Small intestine (tissue), 7 donors: ENCODE data around the gene PCNX2. TPM values are rescaled to one million over a fixed set of nuclear protein-coding genes. Genes with fewer than 3 reads are reported as not detected.

Source experiments
- DNase-seq, 2 donors: peaks; one replicate each; pipeline versions ENCODE4 v3.0.0 to v3.0.0-alpha.2; 2013
- FAIRE-seq: peaks from 2 replicates; lab custom pipeline; 2012; peaks lifted over from hg19 to GRCh38; lab: Jason Lieb, UNC
- H3K27ac ChIP-seq, 3 donors: one replicate each; pipeline ENCODE4 v1.5.1; 2013; ENCODE audit warnings: low read length in 2 of 3, mild to moderate bottlenecking in 2 of 3, control low read depth in 1 of 3, inconsistent platforms in 1 of 3, low read depth in 1 of 3, moderate library complexity in 1 of 3
- H3K27me3 ChIP-seq, 3 donors: one replicate each; pipeline ENCODE4 v1.6.1; 2013; ENCODE audit warnings: low read length in 3 of 3, inconsistent platforms in 1 of 3; ENCODE audit not compliant: control insufficient read depth in 3 of 3, insufficient read depth in 3 of 3
- H3K36me3 ChIP-seq, 3 donors: one replicate each; pipeline ENCODE4 v1.6.1; 2013; ENCODE audit warnings: low read length in 3 of 3, inconsistent platforms in 1 of 3, low read depth in 1 of 3, mild to moderate bottlenecking in 1 of 3, moderate library complexity in 1 of 3; ENCODE audit not compliant: control insufficient read depth in 3 of 3, insufficient read depth in 2 of 3
- H3K4me1 ChIP-seq, 3 donors: one replicate each; pipeline ENCODE4 v1.6.1; 2013; ENCODE audit warnings: low read length in 2 of 3, inconsistent platforms in 1 of 3, low read depth in 1 of 3, mild to moderate bottlenecking in 1 of 3, moderate library complexity in 1 of 3; ENCODE audit not compliant: control insufficient read depth in 3 of 3, insufficient read depth in 2 of 3
- H3K4me3 ChIP-seq, 3 donors: one replicate each; pipeline ENCODE4 v1.5.1; 2013; ENCODE audit warnings: low read length in 3 of 3, control low read depth in 1 of 3, inconsistent platforms in 1 of 3, low read depth in 1 of 3, mild to moderate bottlenecking in 1 of 3, moderate library complexity in 1 of 3
- H3K9me3 ChIP-seq, 2 donors: one replicate each; pipeline ENCODE4 v1.6.1; 2013; ENCODE audit warnings: low read depth in 1 of 2, low read length in 1 of 2; ENCODE audit not compliant: control insufficient read depth in 2 of 2, insufficient read depth in 1 of 2
- WGBS, 3 donors: extraction: QIAGEN DNeasy Blood & Tissue Kit; methylation state at CpG; one replicate each; pipeline ENCODE4 v1.1.7; 2013; 5-methylcytosine and 5-hydroxymethylcytosine counted together
- polyA plus RNA-seq, 4 donors: library from polyadenylated mRNA; stranded (reverse) in 3 of 4; unstranded in 1 of 4; fragments of 200-250 nt in 3 of 4; fragments of 120-200 nt in 1 of 4; gene quantifications; one replicate each; pipeline versions ENCODE4 v1.2.1 to v1.2.3, GENCODE V29; 2013
- donor health status: healthy with polysubstance abuse.
- donor health status: control.
- donor health status: control.
- donor health status: Bipolar disorder and iron deficiency.
- donor health status: healthy.

Gene PCNX2
- polyA plus RNA-seq, 4 donors: 1.3 to 18.1 (median 5.1) TPM

DNA sequence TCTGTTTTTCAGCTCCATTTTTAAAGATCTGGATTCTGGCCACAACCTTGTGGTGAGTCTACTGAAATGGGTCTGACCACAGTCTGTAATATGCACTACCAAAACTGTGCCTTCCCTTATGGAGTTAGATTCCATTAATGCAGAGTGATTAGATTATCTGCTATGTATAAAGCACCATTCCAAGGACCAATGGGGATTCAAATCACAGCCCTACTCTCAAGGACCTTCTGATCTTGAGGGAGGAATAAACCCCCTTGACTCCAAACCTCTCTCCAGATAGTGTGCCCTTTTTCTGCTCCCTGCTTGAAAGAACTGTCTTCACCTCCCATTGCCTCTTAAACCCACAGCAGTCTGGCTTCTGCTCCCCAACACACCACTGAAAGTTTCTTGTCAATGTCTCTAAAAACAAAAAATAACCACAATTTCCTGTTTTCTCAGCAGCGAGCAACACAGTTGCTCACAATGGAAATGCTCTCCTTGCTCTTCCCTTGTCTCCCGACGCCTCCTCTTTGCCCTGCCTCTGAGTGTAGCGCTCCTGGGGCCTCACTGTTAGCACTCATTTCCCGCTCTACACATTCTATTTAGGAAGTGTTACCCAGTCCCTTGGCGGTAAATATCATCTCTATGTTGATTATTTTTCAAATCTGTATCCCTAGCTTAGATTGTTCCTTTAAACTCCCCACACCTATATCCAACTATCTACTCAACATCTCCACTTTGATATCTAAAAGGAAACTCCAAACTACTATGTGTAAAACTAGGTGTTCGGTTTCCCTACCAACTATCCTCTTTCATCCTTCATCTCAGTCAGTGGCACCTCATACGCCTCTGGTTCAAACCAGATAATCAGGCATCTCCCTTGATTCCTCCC lies 13.6 kb downstream of the PCNX2 start:
- no peaks in the 10 kb centered on the region for H3K4me1 ChIP-seq
- no peaks in the 10 kb centered on the region for H3K9me3 ChIP-seq
- no peak for FAIRE-seq
- 69 to 93% (median 76%) methylated on average over 8 of the region's 8 CpGs for WGBS, 3 donors
- H3K27ac ChIP-seq: no peak overlapping the region
- no peaks in the 10 kb centered on the region for H3K36me3 ChIP-seq
- no peaks in the 10 kb centered on the region for H3K27me3 ChIP-seq
- peak in 1 of 2 donors; percentile 17 for DNase-seq
- H3K4me3 ChIP-seq: no peak overlapping the region

DNA sequence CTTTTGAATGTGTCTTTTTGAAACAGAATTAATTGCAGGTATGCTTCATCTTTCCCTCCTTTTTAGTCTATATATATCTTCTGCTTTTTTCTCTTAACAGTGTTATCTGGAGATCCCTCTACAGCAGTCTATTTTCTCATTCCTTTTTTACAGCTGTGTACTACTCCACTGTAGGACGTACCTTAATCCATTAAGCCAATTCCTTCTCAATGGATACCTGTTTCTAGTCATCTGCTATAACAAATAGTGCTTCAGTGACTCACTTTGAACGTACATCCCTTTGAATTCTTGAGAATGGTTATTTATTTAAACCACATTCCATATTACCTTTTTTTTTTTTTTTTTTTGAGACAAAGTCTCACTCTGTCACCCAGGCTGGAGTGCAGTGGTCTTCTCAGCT lies 15.6 kb downstream of the PCNX2 start:
- no peak for DNase-seq
- no peaks in the 10 kb centered on the region for H3K4me1 ChIP-seq

DNA sequence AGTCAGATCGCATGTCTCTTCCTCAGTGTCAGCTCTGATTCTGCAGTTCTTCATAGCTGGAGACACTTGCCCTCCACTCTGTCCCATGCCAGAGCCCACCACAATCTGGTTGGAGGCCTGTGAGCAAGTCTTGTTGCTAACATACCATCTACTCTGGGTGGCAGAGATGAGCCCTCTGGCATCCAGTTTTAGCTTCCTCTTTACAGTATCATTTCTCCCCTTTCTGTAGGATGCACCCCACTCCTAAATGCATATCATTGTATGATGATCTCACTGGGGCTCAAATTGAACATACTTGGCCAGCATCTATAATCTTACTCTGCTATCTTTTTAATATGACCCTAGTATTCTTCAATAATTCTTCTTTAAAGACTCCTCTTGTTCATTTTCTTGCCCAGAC lies 16.9 kb downstream of the PCNX2 start:
- Histone ChIP-seq H3K4me3 (no peak overlapping the region), H3K27me3 (no peaks in the 10 kb centered on the region), H3K27ac (no peak overlapping the region), H3K9me3 (no peaks in the 10 kb centered on the region), H3K36me3 (no peaks in the 10 kb centered on the region), H3K4me1 (no peaks in the 10 kb centered on the region)
- 73 to 100% (median 97%) methylated on average over 1 of the region's 1 CpG for WGBS, 3 donors
- no peak for FAIRE-seq
- no peak for DNase-seq

More for the DNA sequence above, 15.6 kb downstream of the PCNX2 start:
- Histone ChIP-seq H3K27ac (no peak overlapping the region), H3K36me3 (no peaks in the 10 kb centered on the region), H3K4me3 (no peak overlapping the region), H3K9me3 (no peaks in the 10 kb centered on the region), H3K27me3 (no peaks in the 10 kb centered on the region)
- FAIRE-seq: no peak
- WGBS, 3 donors: 94 to 99% (median 94%) methylated on average over 2 of the region's 2 CpGs

DNA sequence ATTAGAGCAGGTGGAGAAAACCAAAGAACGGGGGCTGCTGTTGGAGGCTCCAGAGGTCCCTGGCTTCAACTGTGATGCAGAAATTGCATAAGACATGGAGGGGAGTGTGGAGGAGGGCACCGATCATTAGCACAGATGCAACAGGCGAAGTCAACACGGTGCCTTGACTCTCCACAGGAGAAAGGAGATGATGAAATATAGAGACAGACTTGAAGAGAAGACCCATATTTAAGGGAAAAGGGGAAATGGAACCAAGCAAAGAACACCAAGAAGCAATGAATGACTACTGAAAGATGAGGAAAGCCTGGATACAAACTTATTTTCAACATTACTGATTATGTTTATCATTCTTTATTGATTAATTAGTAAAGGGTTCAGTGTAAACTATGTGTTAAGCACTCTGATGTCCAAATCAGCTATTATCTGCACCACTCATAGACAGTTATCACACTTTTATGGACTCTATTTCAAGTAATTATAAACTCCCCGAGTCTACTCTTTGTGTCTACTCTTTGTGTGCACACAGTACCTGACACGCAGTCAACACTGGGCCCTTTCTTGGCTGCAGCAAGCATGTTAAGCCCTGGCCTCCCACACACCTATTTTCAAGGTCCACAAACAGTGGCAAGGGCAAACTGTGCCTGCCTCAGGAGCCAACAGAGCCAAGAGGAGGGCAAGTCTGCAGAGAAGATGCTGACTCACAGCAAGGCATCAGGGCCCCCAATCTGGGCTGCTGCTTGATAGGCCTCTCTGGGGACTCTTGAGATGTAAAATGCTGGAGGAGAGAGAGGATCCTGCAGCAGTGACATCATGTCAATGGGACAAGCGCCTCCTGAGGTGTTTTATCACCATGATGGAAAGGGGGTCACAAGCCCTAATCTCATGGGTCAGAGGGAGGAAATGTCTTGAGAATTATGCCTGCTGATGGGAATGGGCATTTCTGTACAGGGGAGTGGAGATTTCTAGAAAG lies 17.6 kb downstream of the PCNX2 start:
- no peaks in the 10 kb centered on the region for H3K9me3 ChIP-seq
- H3K4me1 ChIP-seq: no peaks in the 10 kb centered on the region
- DNase-seq: no peak
- 76 to 87% (median 80%) methylated on average over 7 of the region's 7 CpGs for WGBS, 3 donors
- H3K36me3 ChIP-seq: no peaks in the 10 kb centered on the region
- no peaks in the 10 kb centered on the region for H3K27me3 ChIP-seq
- no peak for FAIRE-seq
- H3K4me3 ChIP-seq: no peak overlapping the region
- H3K27ac ChIP-seq: no peak overlapping the region

DNA sequence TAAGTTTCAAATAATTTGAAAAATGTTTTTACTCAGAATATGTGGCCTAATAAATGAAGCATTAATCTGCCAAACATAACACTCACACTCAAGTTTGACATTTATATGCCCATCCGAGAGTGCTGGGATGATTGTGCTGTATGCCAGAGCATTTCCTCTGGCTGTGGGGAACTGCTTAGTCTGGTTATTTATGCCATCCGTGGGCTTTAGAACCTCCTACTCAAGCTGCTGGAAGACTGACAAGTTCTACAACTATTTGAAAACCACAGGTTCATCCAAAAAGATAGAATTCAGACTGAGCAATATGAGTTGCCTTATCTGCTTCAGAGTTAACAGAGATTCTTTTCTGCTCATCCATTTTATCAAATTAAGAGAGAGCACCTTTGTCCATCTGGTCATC lies 25.9 kb downstream of the PCNX2 start:
- Histone ChIP-seq H3K27ac (no peak overlapping the region), H3K4me3 (no peak overlapping the region), H3K27me3 (no peaks in the 10 kb centered on the region), H3K9me3 (no peaks in the 10 kb centered on the region), H3K4me1 (no peaks in the 10 kb centered on the region), H3K36me3 (no peaks in the 10 kb centered on the region)
- DNase-seq (no peak), FAIRE-seq (no peak)
- WGBS, 3 donors: 53 to 78% (median 68%) methylated on average over 2 of the region's 2 CpGs

DNA sequence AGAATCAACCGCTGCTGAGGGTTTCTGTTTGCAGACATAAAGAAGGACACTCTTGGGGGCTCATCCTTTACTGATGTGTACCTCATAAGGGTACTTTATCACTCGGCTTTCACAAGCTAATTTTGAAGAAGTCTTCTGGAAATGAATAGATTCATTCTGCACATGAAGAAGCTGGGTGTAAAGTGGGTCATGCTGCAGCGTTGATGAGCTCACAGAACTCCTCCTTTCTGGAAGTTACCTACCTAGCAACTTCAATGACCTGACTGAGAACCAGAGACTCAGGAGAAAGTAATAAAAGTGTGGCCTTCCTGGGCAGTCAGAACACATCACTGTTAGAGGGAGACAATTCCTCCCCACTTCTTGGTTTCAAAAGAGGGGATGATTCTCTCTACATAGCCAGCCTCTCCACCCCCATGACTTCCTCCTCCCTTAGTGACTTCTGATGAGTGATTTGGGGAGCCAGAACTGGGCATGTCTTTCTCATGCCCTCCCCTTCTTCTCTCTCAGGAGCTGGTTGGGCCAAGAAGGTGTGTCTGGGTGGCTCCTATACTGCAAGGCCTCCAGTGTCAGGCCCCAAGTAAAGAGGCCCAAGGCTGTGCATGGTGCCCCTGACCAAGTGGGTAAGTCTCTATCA lies 27.0 kb downstream of the PCNX2 start:
- no peak overlapping the region for H3K27ac ChIP-seq
- DNase-seq (no peak), FAIRE-seq (no peak)
- no peak overlapping the region for H3K4me3 ChIP-seq
- no peaks in the 10 kb centered on the region for H3K27me3 ChIP-seq
- H3K9me3 ChIP-seq: no peaks in the 10 kb centered on the region
- H3K4me1 ChIP-seq: no peaks in the 10 kb centered on the region
- H3K36me3 ChIP-seq: no peaks in the 10 kb centered on the region
- WGBS, 3 donors: 74 to 89% (median 78%) methylated on average over 3 of the region's 3 CpGs

DNA sequence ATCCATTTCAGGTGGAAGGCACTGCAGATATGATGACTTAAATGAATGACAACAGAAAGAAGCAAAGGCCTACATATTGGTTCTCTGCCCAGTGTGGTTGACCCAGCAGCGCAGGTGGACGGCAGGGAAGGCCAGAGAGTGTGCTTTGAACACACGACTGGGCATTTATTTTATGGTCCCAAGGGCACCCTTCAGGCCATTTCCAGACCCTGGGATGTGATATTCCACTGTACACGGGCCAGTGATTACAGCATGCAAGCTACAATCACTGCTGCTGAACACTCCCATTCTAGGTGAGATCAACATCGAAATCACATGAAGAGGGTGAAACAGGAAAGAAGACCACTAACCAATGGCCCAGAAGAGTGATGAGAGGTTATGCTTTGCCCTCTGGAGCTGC lies 33.8 kb downstream of the PCNX2 start:
- Histone ChIP-seq H3K27me3 (no peaks in the 10 kb centered on the region), H3K4me1 (peaks cover 0 to 5% (median 2%) of the 10 kb centered on the region in 3 donors), H3K4me3 (no peak overlapping the region), H3K27ac (peak overlapping the region in 1 of 3 donors; percentile 11), H3K36me3 (peaks cover 0 to 15% (median 0%) of the 10 kb centered on the region in 3 donors), H3K9me3 (no peaks in the 10 kb centered on the region)
- WGBS, 3 donors: 82 to 89% (median 89%) methylated on average over 5 of the region's 5 CpGs
- FAIRE-seq (no peak), DNase-seq (no peak)

DNA sequence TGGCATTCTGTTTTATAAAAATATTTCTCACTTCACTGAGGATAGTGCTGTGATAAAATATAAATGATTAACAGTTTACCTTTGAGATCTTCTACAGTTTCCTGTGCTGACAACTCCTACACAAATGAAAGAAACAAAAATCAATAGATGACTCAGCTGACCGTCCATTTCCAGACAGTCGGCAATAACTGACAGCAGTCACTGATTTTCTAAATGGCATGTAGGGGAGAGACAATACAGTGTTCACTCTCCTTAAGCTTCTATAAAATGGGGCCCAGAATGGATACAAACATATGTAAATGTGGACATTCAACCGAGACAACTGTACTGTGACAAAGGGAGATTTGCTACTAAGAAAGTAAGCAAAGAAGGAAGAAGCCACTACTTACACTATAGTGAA lies 34.3 kb downstream of the PCNX2 start:
- H3K9me3 ChIP-seq: no peaks in the 10 kb centered on the region
- H3K27ac ChIP-seq: peak overlapping the region in 1 of 3 donors; percentile 11
- peaks cover 0 to 15% (median 0%) of the 10 kb centered on the region in 3 donors for H3K36me3 ChIP-seq
- WGBS, 3 donors: 12 to 52% (median 13%) methylated on average over 3 of the region's 3 CpGs
- no peaks in the 10 kb centered on the region for H3K27me3 ChIP-seq
- DNase-seq (peak; percentile 53 to 55), FAIRE-seq (peak; percentile 74)
- no peak overlapping the region for H3K4me3 ChIP-seq
- peaks cover 0 to 5% (median 2%) of the 10 kb centered on the region in 3 donors for H3K4me1 ChIP-seq
